RKO (cell line): ENCODE results near the gene MEGF9.
A peak's percentile ranks its signal among the peaks of the same experiment; 100 is the strongest.

Experiments used
- DNase-seq: peaks from one replicate; pipeline ENCODE4 v3.0.0-alpha.2; 2016; ENCODE audit warnings: low spot score

MEGF9 gene

GRCh38 chr9:120730654-120731514 is 16.6 kb upstream of the MEGF9 start:
- peak; percentile 84 for DNase-seq

- DNase-seq = no peak
Measured at GRCh38 chr9:120729791-120730241, 15.5 kb upstream of the MEGF9 start.

- no peak for DNase-seq
Measured at GRCh38 chr9:120726484-120726883, 12.2 kb upstream of the MEGF9 start.

- DNase-seq = no peak
Measured at GRCh38 chr9:120725907-120726306, 11.6 kb upstream of the MEGF9 start.

- no peak for DNase-seq
Measured at GRCh38 chr9:120724757-120725400, 10.6 kb upstream of the MEGF9 start.

GRCh38 chr9:120723565-120723964 is 9.3 kb upstream of the MEGF9 start:
- no peak for DNase-seq

- no peak for DNase-seq
Measured at GRCh38 chr9:120720404-120720803, 6.1 kb upstream of the MEGF9 start.

GRCh38 chr9:120718316-120718715 is 4.0 kb upstream of the MEGF9 start:
- DNase-seq = peak; percentile 34

- DNase-seq = no peak
Measured at GRCh38 chr9:120717176-120717575, 2.9 kb upstream of the MEGF9 start.

GRCh38 chr9:120716483-120716882 is 2.2 kb upstream of the MEGF9 start:
- no peak for DNase-seq

GRCh38 chr9:120715389-120715924 is 1.2 kb upstream of the MEGF9 start:
- peak; percentile 38 for DNase-seq

GRCh38 chr9:120714846-120715388 is 647 bp upstream of the MEGF9 start:
- DNase-seq = no peak

GRCh38 chr9:120713257-120714087 is 798 bp downstream of the MEGF9 start:
- DNase-seq = peak; percentile 64

- peak; percentile 68 for DNase-seq
Measured at GRCh38 chr9:120712539-120713031, 1.7 kb downstream of the MEGF9 start.

GRCh38 chr9:120711841-120712538 is 2.3 kb downstream of the MEGF9 start:
- DNase-seq = peak; percentile 70

GRCh38 chr9:120711354-120711753 is 2.9 kb downstream of the MEGF9 start:
- DNase-seq = peak; percentile 80

- peak; percentile 91 for DNase-seq
Measured at GRCh38 chr9:120710110-120710981, 3.9 kb downstream of the MEGF9 start.

- peak; percentile 33 for DNase-seq
Measured at GRCh38 chr9:120708526-120709224, 5.6 kb downstream of the MEGF9 start.

GRCh38 chr9:120707170-120707569 is 7.1 kb downstream of the MEGF9 start:
- no peak for DNase-seq
